MV-4-11 (cell line): ENCODE measurements around the gene COMT.

ENCODE experiments used
- DNase-seq: peaks from one replicate; lab custom pipeline; 2025; lab: John Stamatoyannopoulos, UW

COMT gene

GRCh38 chr22:20011993-20012740 is 70.6 kb downstream of the COMT start:
- DNase-seq, result no peak

GRCh38 chr22:20012741-20013331 is 71.3 kb downstream of the COMT start:
- DNase-seq, result no peak

GRCh38 chr22:20013382-20013871 is 71.9 kb downstream of the COMT start:
- DNase-seq, result no peak

GRCh38 chr22:20014526-20015186 is 73.1 kb downstream of the COMT start:
- no peak for DNase-seq

GRCh38 chr22:20015187-20015625 is 73.6 kb downstream of the COMT start:
- no peak for DNase-seq

GRCh38 chr22:20015971-20016733 is 74.6 kb downstream of the COMT start:
- no peak for DNase-seq

GRCh38 chr22:20016734-20017621 is 75.4 kb downstream of the COMT start, which contains the start of gene ARVCF:
TSS of gene ARVCF (minus strand) at chr22:20016823. CDS start at chr22:19990794, 26,029 bp downstream.
- peak; percentile 71 for DNase-seq

- DNase-seq, result no peak
These were observed 76.0 kb downstream of the COMT start for GRCh38 chr22:20017622-20017958.

GRCh38 chr22:20018001-20018400 is 76.4 kb downstream of the COMT start:
- DNase-seq, result no peak
